Measurements from ENCODE around the gene CPAMD8. TPM values are rescaled to one million over a fixed set of nuclear protein-coding genes. Genes with fewer than 3 reads are reported as not detected.

The CPAMD8 gene
- total RNA-seq, 1 donor from 2014 or later = 82.5 TPM

DNA sequence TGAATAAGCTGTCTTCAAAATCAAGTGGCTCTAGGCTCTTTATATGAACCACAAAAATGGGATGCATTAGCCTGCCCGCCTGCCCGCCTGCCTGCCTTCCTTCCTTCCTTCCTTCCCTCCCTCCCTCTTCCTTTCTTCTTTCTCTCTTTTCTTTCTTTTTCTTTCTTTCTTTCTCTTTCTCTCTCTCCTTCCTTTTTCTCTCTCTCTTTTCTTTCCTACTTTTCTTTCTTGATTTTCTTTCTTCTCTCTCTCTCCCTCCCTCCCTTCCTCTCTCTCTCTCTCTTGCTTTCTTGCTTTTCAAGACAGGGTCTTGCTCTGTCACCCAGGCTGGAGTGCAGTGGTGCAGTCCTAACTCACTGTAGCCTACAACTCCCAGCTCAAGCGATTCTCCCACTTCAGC, 110.9 kb downstream of the CPAMD8 start:
- no peak for DNase-seq (ENCODE audit: low spot score in 2 of 2)
- Histone ChIP-seq H3K27me3 (no peaks in the 10 kb centered on the region), H3K4me3 (no peak overlapping the region), H3K4me1 (no peaks in the 10 kb centered on the region), H3K36me3 (no peaks in the 10 kb centered on the region), H3K9me3 (peaks cover 5 to 41% of the 10 kb centered on the region in 2 donors), H3K27ac (no peak overlapping the region)
- intact Hi-C loops (cut with DNase I) = no loop called here
- TF ChIP-seq, protein P1, sequence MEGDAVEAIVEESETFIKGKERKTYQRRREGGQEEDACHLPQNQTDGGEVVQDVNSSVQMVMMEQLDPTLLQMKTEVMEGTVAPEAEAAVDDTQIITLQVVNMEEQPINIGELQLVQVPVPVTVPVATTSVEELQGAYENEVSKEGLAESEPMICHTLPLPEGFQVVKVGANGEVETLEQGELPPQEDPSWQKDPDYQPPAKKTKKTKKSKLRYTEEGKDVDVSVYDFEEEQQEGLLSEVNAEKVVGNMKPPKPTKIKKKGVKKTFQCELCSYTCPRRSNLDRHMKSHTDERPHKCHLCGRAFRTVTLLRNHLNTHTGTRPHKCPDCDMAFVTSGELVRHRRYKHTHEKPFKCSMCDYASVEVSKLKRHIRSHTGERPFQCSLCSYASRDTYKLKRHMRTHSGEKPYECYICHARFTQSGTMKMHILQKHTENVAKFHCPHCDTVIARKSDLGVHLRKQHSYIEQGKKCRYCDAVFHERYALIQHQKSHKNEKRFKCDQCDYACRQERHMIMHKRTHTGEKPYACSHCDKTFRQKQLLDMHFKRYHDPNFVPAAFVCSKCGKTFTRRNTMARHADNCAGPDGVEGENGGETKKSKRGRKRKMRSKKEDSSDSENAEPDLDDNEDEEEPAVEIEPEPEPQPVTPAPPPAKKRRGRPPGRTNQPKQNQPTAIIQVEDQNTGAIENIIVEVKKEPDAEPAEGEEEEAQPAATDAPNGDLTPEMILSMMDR (IDR thresholded peaks at IDR 0.05) = no peak

DNA sequence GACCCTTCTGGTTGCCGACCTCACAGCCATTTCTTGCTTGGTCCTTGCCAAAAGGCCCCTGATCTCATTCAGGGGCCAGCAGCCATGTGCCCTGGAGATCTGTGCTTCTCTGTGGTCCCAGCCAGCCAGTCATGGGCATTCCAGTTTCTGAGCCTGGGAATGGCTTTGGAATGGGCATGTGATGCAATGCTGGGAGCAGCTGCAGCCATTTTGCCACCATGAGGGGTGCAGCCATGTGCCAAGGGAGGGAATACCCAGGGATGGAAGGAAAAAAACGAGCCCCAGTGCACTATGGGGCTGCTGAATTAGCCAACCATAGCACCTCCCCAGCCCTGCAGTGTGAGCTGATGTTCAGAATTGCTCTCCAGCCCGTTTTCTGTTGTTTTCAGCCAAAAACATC, 111.5 kb downstream of the CPAMD8 start:
- Histone ChIP-seq H3K36me3 (no peaks in the 10 kb centered on the region), H3K4me3 (no peak overlapping the region), H3K27ac (no peak overlapping the region), H3K27me3 (no peaks in the 10 kb centered on the region), H3K4me1 (no peaks in the 10 kb centered on the region), H3K9me3 (peaks cover 5 to 41% of the 10 kb centered on the region in 2 donors)
- TF ChIP-seq, protein P1 (IDR thresholded peaks at IDR 0.05) = no peak
- intact Hi-C loops (cut with DNase I) = no loop called here
- DNase-seq (ENCODE audit: low spot score in 2 of 2) = no peak

DNA sequence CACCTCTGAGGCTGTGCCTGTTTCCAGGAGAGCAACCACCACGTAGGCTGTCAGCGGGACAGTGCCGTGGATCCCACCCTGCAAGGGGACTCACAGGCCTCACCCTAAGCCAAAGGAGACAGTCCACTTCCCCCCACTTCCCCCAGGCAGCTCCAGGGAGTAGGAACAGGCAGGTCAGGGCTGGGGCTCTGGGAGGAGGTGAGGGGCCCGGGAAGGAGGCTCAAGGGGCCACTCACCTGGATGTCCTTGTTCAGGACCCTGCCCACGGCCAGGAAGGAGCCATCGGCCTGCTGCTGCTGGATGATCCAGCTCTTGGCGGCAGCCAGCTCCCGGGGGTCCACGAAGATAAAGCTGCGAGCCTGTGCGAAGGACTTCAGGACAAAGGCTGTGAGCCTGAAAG, 112.2 kb downstream of the CPAMD8 start:
- H3K4me3 ChIP-seq = no peak overlapping the region
- intact Hi-C loops (cut with DNase I) = no loop called here
- H3K36me3 ChIP-seq = no peaks in the 10 kb centered on the region
- peaks cover 5 to 37% of the 10 kb centered on the region in 2 donors for H3K9me3 ChIP-seq
- no peaks in the 10 kb centered on the region for H3K27me3 ChIP-seq
- TF ChIP-seq, protein P1 (IDR thresholded peaks at IDR 0.05) = no peak
- no peak overlapping the region for H3K27ac ChIP-seq
- no peaks in the 10 kb centered on the region for H3K4me1 ChIP-seq
- no peak for DNase-seq (ENCODE audit: low spot score in 2 of 2)

DNA sequence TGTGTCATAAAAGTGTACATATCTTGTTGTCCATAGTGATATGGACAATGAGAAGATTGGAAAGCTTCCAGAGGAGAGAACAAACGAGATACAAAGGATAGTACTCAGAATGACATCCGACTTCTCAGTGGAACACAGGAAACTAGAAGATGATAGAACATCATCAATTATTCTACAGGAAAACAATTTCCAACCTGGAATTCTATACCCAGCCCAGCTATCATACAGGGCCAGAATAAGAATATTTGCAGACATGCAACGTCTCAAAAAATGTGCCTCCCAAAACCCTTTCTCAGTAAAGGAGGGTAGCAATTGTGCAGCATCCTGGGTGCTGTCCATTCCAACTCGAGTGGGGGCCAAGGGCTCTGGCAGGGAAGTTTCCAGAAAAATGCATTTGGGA, 113.8 kb downstream of the CPAMD8 start:
- no peaks in the 10 kb centered on the region for H3K4me1 ChIP-seq
- peaks cover 5 to 32% of the 10 kb centered on the region in 2 donors for H3K9me3 ChIP-seq
- no peaks in the 10 kb centered on the region for H3K27me3 ChIP-seq
- intact Hi-C loops (cut with DNase I) = no loop called here
- H3K27ac ChIP-seq = no peak overlapping the region
- H3K36me3 ChIP-seq = no peaks in the 10 kb centered on the region
- no peak for DNase-seq (ENCODE audit: low spot score in 2 of 2)
- H3K4me3 ChIP-seq = no peak overlapping the region
- TF ChIP-seq, protein P1 (IDR thresholded peaks at IDR 0.05) = no peak

DNA sequence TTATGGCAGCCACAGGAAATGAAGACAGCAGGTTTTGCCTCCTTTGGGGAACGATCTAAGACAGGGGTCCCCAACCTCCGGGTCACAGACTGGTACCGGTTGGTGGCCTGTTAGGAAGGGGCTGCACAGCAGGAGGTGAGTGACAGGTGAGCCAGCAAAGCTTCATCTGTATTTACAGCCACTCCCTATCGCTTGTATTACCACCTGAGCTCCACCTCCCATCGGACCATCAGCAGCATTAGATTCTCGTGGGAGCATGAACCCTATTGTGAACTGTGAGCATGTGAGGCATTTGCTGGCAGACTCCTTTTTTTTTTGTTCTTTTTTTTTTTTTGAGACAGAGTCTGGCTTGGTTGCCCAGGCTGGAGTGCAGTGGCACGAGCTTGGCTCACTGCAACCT, 115.6 kb downstream of the CPAMD8 start:
- no peak for DNase-seq (ENCODE audit: low spot score in 2 of 2)

More for the DNA sequence above, 115.6 kb downstream of the CPAMD8 start:
- H3K9me3 ChIP-seq = peaks cover 5 to 32% of the 10 kb centered on the region in 2 donors
- intact Hi-C loops (cut with DNase I) = no loop called here
- TF ChIP-seq, protein P1 (IDR thresholded peaks at IDR 0.05) = no peak
- no peak overlapping the region for H3K4me3 ChIP-seq
- no peaks in the 10 kb centered on the region for H3K4me1 ChIP-seq
- no peaks in the 10 kb centered on the region for H3K36me3 ChIP-seq
- no peak overlapping the region for H3K27ac ChIP-seq
- no peaks in the 10 kb centered on the region for H3K27me3 ChIP-seq
